ENCODE measurements around the gene AK5.

DNA sequence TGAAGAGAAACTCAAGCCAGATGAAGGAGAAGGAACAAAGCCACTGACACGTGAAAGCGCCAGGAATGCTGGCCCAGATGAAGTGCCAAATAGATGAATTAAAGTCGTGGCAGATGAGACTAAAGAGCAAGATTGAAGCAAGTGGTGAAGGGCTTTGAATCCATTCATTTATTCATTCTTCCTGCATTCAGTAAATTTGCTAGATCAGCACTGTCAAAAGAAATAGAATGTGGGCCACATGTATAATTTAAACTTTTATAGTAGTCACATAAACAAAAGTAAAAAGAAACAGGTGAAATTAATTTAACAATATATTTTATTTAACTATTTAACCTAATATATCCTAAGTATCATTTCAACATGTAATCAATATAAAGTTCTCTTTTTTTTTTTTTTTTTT lies 265.1 kb downstream of the AK5 start:
- TF ChIP-seq POLR2A (IDR thresholded peaks at IDR 0.05; ENCODE audit: extremely low read depth, insufficient read length), result no peak
- TF ChIP-seq MAX (IDR thresholded peaks at IDR 0.05; ENCODE audit: low read depth, low read length), result no peak
- no peak for TF ChIP-seq CTCF (IDR thresholded peaks at IDR 0.05; ENCODE audit: low read depth, low read length)

Measured in NB4 (cell line).